Retinal pigment epithelial cell (primary cell): ENCODE data around the gene SMIM5.

Experiments used
- DNase-seq: peaks from one replicate; pipeline ENCODE4 v3.0.0-alpha.2; 2010; ENCODE audit warnings: low read depth
- H3K4me3 ChIP-seq: 2 replicates; pipeline ENCODE4 v1.5.1; 2011; ENCODE audit warnings: mild to moderate bottlenecking, low read length, control low read depth, moderate library complexity
- TF ChIP-seq, protein P1 (sequence below): conservative IDR thresholded peaks from 2 replicates; pipeline ENCODE4 v1.5.1; 2011; ENCODE audit warnings: low read depth, low read length, control low read depth, inconsistent platforms

Gene SMIM5

GRCh38 chr17:75614006-75614405 lies 19.2 kb upstream of the SMIM5 start:
- TF ChIP-seq, protein P1, sequence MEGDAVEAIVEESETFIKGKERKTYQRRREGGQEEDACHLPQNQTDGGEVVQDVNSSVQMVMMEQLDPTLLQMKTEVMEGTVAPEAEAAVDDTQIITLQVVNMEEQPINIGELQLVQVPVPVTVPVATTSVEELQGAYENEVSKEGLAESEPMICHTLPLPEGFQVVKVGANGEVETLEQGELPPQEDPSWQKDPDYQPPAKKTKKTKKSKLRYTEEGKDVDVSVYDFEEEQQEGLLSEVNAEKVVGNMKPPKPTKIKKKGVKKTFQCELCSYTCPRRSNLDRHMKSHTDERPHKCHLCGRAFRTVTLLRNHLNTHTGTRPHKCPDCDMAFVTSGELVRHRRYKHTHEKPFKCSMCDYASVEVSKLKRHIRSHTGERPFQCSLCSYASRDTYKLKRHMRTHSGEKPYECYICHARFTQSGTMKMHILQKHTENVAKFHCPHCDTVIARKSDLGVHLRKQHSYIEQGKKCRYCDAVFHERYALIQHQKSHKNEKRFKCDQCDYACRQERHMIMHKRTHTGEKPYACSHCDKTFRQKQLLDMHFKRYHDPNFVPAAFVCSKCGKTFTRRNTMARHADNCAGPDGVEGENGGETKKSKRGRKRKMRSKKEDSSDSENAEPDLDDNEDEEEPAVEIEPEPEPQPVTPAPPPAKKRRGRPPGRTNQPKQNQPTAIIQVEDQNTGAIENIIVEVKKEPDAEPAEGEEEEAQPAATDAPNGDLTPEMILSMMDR = peak; percentile 25
- H3K4me3 ChIP-seq = no peak overlapping the region
- DNase-seq = no peak

GRCh38 chr17:75614556-75615270 lies 18.5 kb upstream of the SMIM5 start:
- TF ChIP-seq, protein P1 = no peak
- no peak for DNase-seq

DNA sequence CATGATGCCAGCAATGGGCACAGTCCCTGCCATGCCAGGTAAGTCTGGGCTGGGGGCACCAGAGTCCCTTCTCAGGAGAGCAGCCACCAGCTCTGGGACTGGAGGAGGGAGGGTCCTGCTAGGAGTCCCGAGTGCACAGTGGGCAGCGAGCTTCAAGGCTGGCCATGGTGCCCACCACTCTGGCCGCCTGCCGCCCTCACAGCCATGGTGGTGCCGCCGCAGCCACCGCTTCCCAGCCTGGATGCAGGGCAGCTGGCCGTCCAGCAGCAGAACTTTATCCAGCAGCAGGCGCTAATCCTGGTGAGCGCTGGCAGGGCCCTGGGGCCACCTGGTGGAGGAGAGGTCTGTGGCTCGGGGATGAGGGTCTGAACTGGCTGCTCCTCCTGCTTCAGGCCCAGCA lies 17.9 kb upstream of the SMIM5 start:
- H3K4me3 ChIP-seq = no peak overlapping the region
- TF ChIP-seq, protein P1 = peak; percentile 17
- no peak for DNase-seq

More at GRCh38 chr17:75614556-75615270, 18.5 kb upstream of the SMIM5 start:
- H3K4me3 ChIP-seq = no peak overlapping the region

- DNase-seq = no peak
- TF ChIP-seq, protein P1 = no peak
- H3K4me3 ChIP-seq = no peak overlapping the region
Observed at GRCh38 chr17:75616521-75617122, 16.6 kb upstream of the SMIM5 start.

DNA sequence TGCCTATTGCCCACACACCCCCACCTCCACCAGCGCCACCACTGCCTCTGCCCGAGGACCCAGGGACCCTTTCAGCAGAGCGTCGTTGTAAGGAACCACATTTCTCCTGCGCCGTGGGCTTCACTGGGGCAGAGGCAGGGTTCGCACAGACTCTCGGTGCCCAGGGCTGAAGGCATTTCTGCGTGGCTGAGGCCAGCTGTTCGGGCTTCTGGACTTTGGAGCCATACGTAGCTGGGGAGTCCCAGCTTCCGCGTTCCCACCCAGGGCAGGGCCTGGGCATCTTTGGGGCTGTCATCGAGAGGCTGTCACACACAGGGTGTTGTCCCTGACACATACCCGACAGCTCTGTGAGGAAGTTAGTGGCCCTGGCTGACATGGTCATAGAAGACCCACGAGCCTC lies 16.0 kb upstream of the SMIM5 start:
- H3K4me3 ChIP-seq = no peak overlapping the region
- TF ChIP-seq, protein P1 = no peak
- no peak for DNase-seq

- DNase-seq = no peak
- TF ChIP-seq, protein P1 = no peak
- no peak overlapping the region for H3K4me3 ChIP-seq
Observed at GRCh38 chr17:75617675-75618074, 15.6 kb upstream of the SMIM5 start.
